Ovary (tissue), 3 donors: ENCODE results near the gene TULP4.

Experiments used
- EP300 ChIP-seq: sonication (generic); formaldehyde crosslinking; IDR thresholded peaks from one replicate; pipeline ENCODE4 v1.6.1; 2017; ENCODE audit warnings: antibody characterized with exemption
- POLR2A ChIP-seq: fragments of 450-650 bp; IDR thresholded peaks from one replicate; pipeline ENCODE4 v1.6.1; 2017; ENCODE audit warnings: antibody characterized with exemption, mild to moderate bottlenecking, moderate library complexity
- TF ChIP-seq, protein P1 (sequence below), 3 donors: fragments of 450-650 bp in 2 of 3; fragments of 200-600 bp in 1 of 3; IDR thresholded peaks; one replicate each; pipeline versions ENCODE4 v1.5.1 to v1.8.0; 2016 to 2022; ENCODE audit warnings: antibody characterized with exemption in 3 of 3, mild to moderate bottlenecking in 1 of 3
- donor health status: DM: no; HTN: no; CAD: no.

DNA sequence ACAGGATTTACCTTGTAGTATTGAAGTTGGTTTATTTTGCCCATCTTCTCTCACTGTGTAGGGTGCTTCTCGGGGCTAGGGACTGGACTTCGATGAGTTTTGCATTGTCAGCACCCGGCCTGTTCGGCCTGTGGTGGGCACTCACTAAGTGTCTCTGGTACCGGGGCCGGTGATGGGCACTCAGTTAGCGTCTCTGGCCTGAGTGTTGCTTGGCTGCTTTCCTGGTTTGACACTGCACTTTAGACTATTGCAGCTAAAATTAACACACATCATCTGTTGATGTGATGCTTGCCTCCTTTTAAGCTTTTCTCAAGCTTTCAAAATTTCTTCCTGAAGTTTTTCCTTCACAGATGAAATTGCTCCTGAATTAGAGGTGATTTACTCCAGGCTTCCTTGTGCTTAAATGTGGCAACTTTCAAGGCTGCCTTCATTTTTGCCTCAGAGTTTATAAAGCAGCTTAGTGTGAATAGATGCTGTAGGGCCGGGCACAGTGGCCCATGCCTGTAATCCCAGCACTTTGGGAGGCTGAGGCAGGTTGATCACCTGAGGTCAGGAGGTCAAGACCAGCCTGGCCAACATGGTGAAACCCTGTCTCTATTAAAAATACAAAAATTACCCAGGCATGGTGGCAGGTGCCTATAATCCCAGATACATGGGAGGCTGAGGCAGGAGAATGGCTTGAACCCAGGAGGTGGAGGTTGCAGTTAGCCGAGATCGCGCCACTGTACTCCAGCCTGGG lies 41.7 kb upstream of the TULP4 start:
- TF ChIP-seq, protein P1, sequence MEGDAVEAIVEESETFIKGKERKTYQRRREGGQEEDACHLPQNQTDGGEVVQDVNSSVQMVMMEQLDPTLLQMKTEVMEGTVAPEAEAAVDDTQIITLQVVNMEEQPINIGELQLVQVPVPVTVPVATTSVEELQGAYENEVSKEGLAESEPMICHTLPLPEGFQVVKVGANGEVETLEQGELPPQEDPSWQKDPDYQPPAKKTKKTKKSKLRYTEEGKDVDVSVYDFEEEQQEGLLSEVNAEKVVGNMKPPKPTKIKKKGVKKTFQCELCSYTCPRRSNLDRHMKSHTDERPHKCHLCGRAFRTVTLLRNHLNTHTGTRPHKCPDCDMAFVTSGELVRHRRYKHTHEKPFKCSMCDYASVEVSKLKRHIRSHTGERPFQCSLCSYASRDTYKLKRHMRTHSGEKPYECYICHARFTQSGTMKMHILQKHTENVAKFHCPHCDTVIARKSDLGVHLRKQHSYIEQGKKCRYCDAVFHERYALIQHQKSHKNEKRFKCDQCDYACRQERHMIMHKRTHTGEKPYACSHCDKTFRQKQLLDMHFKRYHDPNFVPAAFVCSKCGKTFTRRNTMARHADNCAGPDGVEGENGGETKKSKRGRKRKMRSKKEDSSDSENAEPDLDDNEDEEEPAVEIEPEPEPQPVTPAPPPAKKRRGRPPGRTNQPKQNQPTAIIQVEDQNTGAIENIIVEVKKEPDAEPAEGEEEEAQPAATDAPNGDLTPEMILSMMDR (IDR thresholded peaks at IDR 0.05), result no peak
- no peak for TF ChIP-seq EP300
- no peak for TF ChIP-seq POLR2A
